Calu3 (cell line): ENCODE data around the gene PLBD2. TPM values are rescaled to one million over a fixed set of nuclear protein-coding genes. Genes with fewer than 3 reads are reported as not detected.

ENCODE experiments used
- BruUV-seq: library from RNA; stranded (reverse); fragments of 400-500 nt; replicated peaks from 2 replicates; lab custom pipeline; 2021; lab: Mats Ljungman, UMichigan
- CTCF ChIA-PET: fragments of 300-600 bp; sonication (Branson Sonifier 250); formaldehyde crosslinking; loops from one replicate; lab custom pipeline; 2022; ENCODE audit warnings: antibody characterized with exemption; lab: Charles Lee
- DNase-seq: peaks from one replicate; pipeline ENCODE4 v3.0.0; 2022
- H3K27ac Mint-ChIP-seq: one replicate; pipeline ENCODE4 v1.8.0; 2022; ENCODE audit warnings: mixed read lengths; ENCODE audit not compliant: unreplicated experiment
- H3K27me3 Mint-ChIP-seq: one replicate; pipeline ENCODE4 v1.8.0; 2022; ENCODE audit warnings: mixed read lengths; ENCODE audit not compliant: unreplicated experiment
- H3K36me3 Mint-ChIP-seq: one replicate; pipeline ENCODE4 v1.8.0; 2022; ENCODE audit warnings: mild to moderate bottlenecking, moderate library complexity, mixed read lengths; ENCODE audit not compliant: insufficient read depth, unreplicated experiment
- H3K4me1 Mint-ChIP-seq: one replicate; pipeline ENCODE4 v1.8.0; 2022; ENCODE audit warnings: mild to moderate bottlenecking, low read depth, mixed read lengths; ENCODE audit not compliant: unreplicated experiment
- H3K4me3 Mint-ChIP-seq: one replicate; pipeline ENCODE4 v1.8.0; 2022; ENCODE audit warnings: mild to moderate bottlenecking, low read depth, moderate library complexity, mixed read lengths; ENCODE audit not compliant: unreplicated experiment
- H3K9me3 Mint-ChIP-seq: one replicate; pipeline ENCODE4 v1.8.0; 2022; ENCODE audit warnings: low read depth, mixed read lengths; ENCODE audit not compliant: unreplicated experiment
- CTCF ChIP-seq: fragments of 200-600 bp; IDR thresholded peaks from one replicate; pipeline ENCODE4 v1.8.0; 2022; ENCODE audit warnings: antibody characterized with exemption; ENCODE audit not compliant: unreplicated experiment
- intact Hi-C: fragments of 100-400 bp; cut with micrococcal nuclease; formaldehyde crosslinking; loops from one replicate; pipeline ENCODE4 v1.10.0; 2022; ENCODE audit not compliant: unreplicated experiment
- total RNA-seq: library from RNA; stranded (reverse); gene quantifications from 2 replicates; pipeline ENCODE4 v1.2.3, GENCODE V29; 2022

Gene PLBD2
- total RNA-seq, 1 experiment from 2014 or later, result 31.5 TPM

- no peak for DNase-seq
- no TSS peak for BruUV-seq
- Mint-ChIP-seq H3K27me3 (no peaks in the 10 kb centered on the region), H3K4me1 (no peaks in the 10 kb centered on the region), H3K27ac (no peak overlapping the region), H3K9me3 (no peaks in the 10 kb centered on the region), H3K4me3 (no peak overlapping the region), H3K36me3 (peaks cover 10% of the 10 kb centered on the region)
- CTCF ChIA-PET, result no interaction called here
- intact Hi-C loops, result no loop called here
- no peak for TF ChIP-seq CTCF
These were observed 9.9 kb downstream of the PLBD2 start for GRCh38 chr12:113368331-113368730.

- H3K27ac Mint-ChIP-seq, result no peak overlapping the region
- H3K36me3 Mint-ChIP-seq, result peaks cover 10% of the 10 kb centered on the region
- no peaks in the 10 kb centered on the region for H3K27me3 Mint-ChIP-seq
- CTCF ChIA-PET, result interaction anchor here (0.7 kb wide), 1 partner anchor 23 kb away, joined by 3 read pairs; no protein-coding TSS in a partner anchor
- H3K4me3 Mint-ChIP-seq, result no peak overlapping the region
- intact Hi-C loops, result no loop called here
- H3K4me1 Mint-ChIP-seq, result no peaks in the 10 kb centered on the region
- TF ChIP-seq CTCF, result no peak
- BruUV-seq, result no TSS peak
- no peak for DNase-seq
- no peaks in the 10 kb centered on the region for H3K9me3 Mint-ChIP-seq
These were observed 11.1 kb downstream of the PLBD2 start for GRCh38 chr12:113369391-113369985.

GRCh38 chr12:113370923-113371682 is 12.7 kb downstream of the PLBD2 start:
- H3K36me3 Mint-ChIP-seq, result peaks cover 3% of the 10 kb centered on the region
- intact Hi-C loops, result no loop called here
- no peaks in the 10 kb centered on the region for H3K9me3 Mint-ChIP-seq
- H3K4me3 Mint-ChIP-seq, result no peak overlapping the region
- CTCF ChIA-PET, result no interaction called here
- no peak for TF ChIP-seq CTCF
- no TSS peak for BruUV-seq
- no peak for DNase-seq
- H3K4me1 Mint-ChIP-seq, result no peaks in the 10 kb centered on the region
- H3K27me3 Mint-ChIP-seq, result no peaks in the 10 kb centered on the region
- H3K27ac Mint-ChIP-seq, result no peak overlapping the region

- intact Hi-C loops, result no loop called here
- Mint-ChIP-seq H3K4me1 (no peaks in the 10 kb centered on the region), H3K27ac (no peak overlapping the region), H3K27me3 (no peaks in the 10 kb centered on the region), H3K9me3 (no peaks in the 10 kb centered on the region), H3K4me3 (no peak overlapping the region), H3K36me3 (no peaks in the 10 kb centered on the region)
- TF ChIP-seq CTCF, result no peak
- BruUV-seq, result no TSS peak
- no peak for DNase-seq
- CTCF ChIA-PET, result no interaction called here
These were observed 13.4 kb downstream of the PLBD2 start for GRCh38 chr12:113371808-113372207.
